Activated CD8-positive, alpha-beta memory T cell treated with anti-CD3 and anti-CD28 coated beads, Interleukin-2, amount 50 U/mL, for 1 hour (primary cell): ENCODE measurements around the gene NCL.
"Not testable (repeated sequence)": the region's sequence is repeated elsewhere in the genome, so short reads cannot be mapped to it uniquely, and the experiment has no call there.

ENCODE experiments used
- DNase-seq: peaks from one replicate; pipeline ENCODE4 v3.0.0-alpha.2; 2020; ENCODE audit errors: extremely low read depth

NCL gene

GRCh38 chr2:231430437-231430836, 33.8 kb downstream of the NCL start:
- DNase-seq = not testable (repeated sequence)

DNA sequence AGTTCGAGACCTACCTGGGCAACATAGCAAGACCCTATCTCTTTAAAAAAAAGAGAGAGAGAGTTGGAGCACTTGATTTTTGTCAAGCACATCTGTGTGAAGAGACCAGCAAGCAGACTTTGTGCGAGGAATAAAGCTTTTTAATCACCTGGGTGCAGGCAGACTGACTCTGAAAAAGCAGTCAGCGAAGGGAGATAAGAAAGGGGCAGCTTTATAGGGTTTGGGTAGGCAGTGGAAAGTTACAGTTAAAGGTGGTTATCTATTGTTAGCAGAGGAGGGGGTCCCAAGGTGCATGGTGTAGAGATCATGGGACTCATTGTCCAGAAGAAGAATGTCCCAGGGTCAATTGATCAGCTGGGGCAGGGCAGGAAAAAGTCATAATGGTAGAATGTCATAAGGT, 34.4 kb downstream of the NCL start:
- DNase-seq = no peak

DNA sequence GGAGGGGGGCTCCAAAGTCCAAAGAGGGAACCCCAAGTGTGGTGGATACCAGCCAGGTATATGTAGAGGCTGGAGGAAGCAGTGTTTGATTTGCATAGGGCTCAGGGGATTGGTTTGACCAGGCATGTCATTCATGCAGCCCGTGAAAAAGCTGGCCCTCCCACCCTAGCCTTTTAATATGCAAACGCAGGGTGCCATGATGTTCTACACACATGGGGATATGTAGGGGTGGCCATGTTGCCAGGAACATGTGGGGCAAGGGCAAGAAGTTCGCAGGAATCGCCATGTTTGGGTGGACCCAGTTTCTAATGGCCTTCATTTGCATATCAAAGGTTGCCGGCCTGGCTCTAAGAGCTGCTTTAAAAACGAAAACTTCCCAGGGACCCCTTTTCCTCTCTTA, 35.1 kb downstream of the NCL start:
- DNase-seq = no peak

DNA sequence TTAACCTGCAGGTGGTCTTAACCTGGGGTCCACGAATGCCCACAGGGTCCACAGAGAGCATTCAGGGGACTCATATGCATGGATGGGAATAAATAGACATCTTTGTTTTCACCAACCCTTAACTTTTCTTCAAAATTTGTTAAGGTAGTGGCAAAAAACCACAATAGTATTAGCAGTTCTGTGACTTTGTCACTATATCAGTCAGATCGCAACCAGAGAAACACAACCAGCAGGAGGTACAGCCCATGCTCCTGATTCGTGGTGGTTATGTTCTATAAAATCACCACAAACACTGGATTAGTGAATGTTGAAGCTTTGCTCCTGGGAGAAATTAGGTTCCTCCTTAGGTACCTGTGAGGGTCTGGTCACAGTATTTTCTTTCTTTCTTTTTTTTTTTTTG, 37.2 kb downstream of the NCL start:
- no peak for DNase-seq

- DNase-seq = peak; percentile 77
Measured at GRCh38 chr2:231425811-231426703, 38.2 kb downstream of the NCL start.

- no peak for DNase-seq
Measured at GRCh38 chr2:231425291-231425810, 38.9 kb downstream of the NCL start.

GRCh38 chr2:231423176-231423575, 41.1 kb downstream of the NCL start:
- no peak for DNase-seq

DNA sequence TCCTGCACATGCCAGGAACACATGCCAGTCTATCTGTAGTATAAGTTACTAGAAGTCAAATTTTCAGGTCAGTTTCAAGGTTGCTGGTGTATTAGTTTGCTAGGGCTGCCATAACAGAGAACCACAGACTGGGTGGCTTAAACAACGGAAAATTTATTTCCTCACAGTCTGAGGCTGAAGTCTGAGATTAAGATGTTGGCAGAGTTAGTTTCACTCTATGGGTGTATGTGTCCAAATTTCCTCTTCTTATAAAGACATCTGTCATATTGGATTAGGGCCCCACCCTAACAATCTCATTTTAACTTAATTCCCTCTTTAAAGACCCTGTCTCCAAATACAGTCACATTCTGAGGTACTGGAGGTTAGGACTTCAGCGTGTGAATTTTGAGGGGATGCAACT, 42.2 kb downstream of the NCL start:
- DNase-seq = no peak

- no peak for DNase-seq
Measured at GRCh38 chr2:231421051-231421580, 43.2 kb downstream of the NCL start.

GRCh38 chr2:231418820-231419640, 45.3 kb downstream of the NCL start:
- no peak for DNase-seq

GRCh38 chr2:231415029-231415428, 49.3 kb downstream of the NCL start:
- no peak for DNase-seq

DNA sequence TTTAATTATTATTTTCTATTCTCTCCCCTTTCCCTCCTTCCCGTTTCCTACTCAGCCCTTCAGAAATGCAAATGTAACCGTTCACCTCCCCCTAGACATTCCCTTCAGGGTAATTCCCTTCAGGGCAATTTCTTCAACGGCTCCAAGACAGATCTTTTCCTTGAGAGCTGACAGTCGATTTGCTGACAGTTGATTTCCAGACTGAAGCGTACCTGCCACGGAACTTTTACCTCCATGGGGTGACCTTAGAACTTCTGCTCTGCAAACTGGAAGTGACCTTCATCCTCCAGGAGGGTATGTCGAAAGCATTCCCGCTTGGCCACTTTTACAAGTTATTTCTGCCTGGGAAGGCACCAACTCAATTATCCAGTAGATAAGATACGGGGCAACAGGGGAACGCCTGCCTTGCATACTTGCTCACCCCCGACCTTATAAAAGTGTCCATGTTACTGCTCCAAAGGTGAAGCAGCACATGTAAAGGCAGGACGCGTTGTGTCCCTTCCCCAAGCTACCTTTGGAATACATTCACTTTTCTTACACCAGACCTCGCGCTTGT, 50.3 kb downstream of the NCL start:
- no peak for DNase-seq

DNA sequence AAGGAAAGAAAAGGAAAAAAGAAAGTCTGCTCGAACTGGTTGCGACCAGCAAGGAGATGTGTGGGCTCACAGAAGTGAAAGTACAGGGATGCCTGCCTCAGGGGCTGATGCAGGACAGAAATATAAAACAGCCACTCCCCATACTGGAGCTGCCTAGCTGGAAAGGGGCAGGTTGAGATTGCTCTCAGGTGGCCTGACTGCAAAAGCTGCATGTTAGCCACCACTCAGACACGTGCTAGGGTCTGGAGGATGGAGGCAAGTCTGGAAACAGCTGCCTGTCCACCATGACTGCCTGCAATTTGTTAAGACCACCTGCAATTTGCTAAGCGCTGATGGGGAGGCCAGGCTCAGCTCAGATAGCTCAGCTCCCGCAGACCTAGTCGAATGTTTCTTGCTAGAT, 50.8 kb downstream of the NCL start:
- DNase-seq = no peak

DNA sequence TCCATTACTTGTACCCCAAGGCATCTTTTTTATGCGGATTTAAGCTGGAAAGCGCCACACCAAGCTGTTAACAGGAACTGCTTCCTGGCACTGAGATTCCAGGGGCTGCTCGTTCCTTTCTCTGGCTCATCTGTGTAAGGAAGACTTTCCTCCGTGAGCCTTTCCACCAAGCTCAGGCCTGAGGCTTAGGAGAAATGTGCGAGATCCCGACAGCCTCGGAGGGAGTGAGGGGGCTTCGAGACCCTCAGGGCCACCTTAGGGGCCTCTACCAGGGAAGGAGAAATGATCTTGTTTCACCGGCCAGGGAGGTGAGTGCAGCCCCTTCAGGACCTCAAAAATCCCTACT, 51.7 kb downstream of the NCL start:
- DNase-seq = no peak

GRCh38 chr2:231411831-231412617, 52.3 kb downstream of the NCL start:
- peak; percentile 51 for DNase-seq

DNA sequence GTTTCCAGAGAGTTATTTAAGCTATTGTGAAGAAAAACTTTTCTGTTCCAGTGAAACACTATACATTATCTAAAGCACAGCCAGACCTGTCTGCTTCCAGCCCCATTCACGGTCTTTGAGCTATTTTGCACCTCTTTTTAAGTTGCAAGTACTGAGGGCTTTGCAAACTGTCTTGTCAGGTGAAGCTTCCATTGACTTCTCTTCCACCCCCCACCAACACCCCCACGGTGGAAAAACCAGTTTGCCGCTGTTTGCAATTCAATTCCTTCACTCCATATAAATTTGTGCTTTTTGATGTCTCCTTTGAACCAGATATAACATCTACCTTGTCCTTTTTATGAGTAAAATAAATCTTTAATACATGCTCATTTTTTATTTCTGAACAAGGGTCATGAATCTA, 53.0 kb downstream of the NCL start:
- DNase-seq = no peak

DNA sequence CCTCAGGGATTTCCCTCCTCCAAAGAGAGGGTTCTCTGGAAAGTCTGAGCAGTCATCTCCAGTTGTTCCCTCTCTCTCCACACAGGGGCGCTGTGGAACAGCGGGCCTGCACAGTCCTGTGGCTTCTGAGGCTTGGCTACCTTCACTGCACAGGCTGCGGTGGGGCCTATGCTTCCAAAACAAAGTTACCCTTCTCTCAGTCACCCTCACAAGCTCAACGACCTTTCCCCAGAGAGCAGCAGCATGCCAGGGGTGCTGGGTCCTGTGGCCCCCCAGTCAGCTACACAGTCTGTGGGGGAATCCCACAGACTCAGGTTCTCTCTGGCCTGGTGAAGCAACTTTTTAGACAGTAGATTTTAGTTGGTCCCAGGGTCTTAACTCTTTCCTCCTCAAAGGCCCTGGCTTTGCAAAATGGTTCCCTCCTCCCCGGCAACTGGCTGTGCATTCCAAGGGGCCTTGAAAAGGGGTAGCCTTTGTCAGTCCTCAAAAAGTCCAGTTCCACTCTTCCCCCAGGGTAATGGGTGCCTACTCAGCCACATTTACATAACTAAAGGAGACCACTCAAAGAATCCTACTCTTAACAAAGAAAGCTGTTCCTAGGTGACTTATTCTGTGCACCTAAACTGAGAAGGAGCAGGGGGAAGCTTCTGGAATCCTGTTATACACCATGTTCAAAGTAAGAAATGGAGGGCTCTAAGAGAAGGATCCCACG, 53.8 kb downstream of the NCL start:
- DNase-seq = no peak

DNA sequence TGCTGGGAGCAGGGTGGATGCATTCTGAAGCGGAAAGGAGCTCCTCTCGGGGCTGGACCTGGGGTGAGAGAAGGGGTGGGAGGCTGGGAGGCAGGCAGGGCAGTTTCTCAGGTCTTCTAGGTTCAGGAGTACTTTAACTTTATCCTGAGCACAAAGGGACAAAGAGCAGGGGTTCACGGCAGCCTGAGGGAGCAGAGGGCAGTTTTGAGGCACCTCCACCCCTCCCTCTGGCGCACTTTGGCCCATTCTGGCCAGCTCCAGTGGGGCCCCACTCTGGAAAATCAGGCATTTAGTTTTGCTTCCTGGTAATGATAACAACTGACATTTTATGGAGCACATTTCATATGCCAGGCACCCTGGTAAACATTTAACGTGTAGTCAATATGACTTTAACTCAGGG, 54.5 kb downstream of the NCL start:
- no peak for DNase-seq

- DNase-seq = not testable (repeated sequence)
Measured at GRCh38 chr2:231408304-231408703, 56.0 kb downstream of the NCL start.

DNA sequence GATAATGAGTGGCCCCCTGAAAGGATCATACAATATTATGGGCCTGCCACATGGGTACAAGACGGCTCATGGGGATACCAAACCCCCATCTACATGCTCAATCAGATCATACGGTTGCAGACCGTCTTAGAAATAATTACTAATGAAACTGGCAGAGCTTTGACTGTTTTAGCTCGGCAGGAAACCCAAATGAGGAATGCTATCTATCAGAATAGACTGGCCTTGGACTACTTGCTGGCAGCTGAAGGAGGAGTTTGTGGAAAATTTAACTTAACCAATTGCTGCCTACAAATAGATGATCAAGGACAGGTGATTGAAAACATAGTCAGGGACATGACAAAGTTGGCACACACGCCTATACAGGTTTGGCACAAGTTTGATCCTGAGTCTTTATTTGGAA, 56.6 kb downstream of the NCL start:
- not testable (repeated sequence) for DNase-seq
